ENCODE results near the gene VAV3. TPM values are rescaled to one million over a fixed set of nuclear protein-coding genes. Genes with fewer than 3 reads are reported as not detected.

Gene VAV3
- total RNA-seq, 1 donor from 2014 or later: 6.4 TPM

- ATAC-seq: no peak
- no peak for DNase-seq (ENCODE audit: low spot score)
- intact Hi-C loops (cut with DNase I): no loop called here
These were observed 11.9 kb upstream of the VAV3 start for GRCh38 chr1:107976836-107977235.

GRCh38 chr1:107976431-107976830, 11.5 kb upstream of the VAV3 start:
- no peak for ATAC-seq
- intact Hi-C loops (cut with DNase I): no loop called here
- DNase-seq (ENCODE audit: low spot score): no peak

- no peak for DNase-seq (ENCODE audit: low spot score)
- no peak for ATAC-seq
- intact Hi-C loops (cut with DNase I): no loop called here
These were observed 10.9 kb upstream of the VAV3 start for GRCh38 chr1:107975851-107976250.

GRCh38 chr1:107974090-107974489, 9.1 kb upstream of the VAV3 start:
- intact Hi-C loops (cut with DNase I): no loop called here
- DNase-seq (ENCODE audit: low spot score) (no peak), ATAC-seq (no peak)

GRCh38 chr1:107972391-107973180, 7.6 kb upstream of the VAV3 start:
- DNase-seq (ENCODE audit: low spot score): no peak
- no peak for ATAC-seq
- intact Hi-C loops (cut with DNase I): no loop called here

GRCh38 chr1:107966550-107966949, 1.6 kb upstream of the VAV3 start:
- intact Hi-C loops (cut with DNase I): no loop called here
- DNase-seq (ENCODE audit: low spot score) (no peak), ATAC-seq (no peak)

GRCh38 chr1:107964336-107965109, 457 bp downstream of the VAV3 start:
- ATAC-seq: peak; percentile 11
- DNase-seq (ENCODE audit: low spot score): no peak
- intact Hi-C loops (cut with DNase I): no loop called here

GRCh38 chr1:107963601-107964335, 1.2 kb downstream of the VAV3 start:
- intact Hi-C loops (cut with DNase I): no loop called here

GRCh38 chr1:107963008-107963407, 2.0 kb downstream of the VAV3 start:
- DNase-seq (ENCODE audit: low spot score): no peak
- no peak for ATAC-seq
- intact Hi-C loops (cut with DNase I): no loop called here

More at GRCh38 chr1:107963601-107964335, 1.2 kb downstream of the VAV3 start:
- DNase-seq (ENCODE audit: low spot score) (no peak), ATAC-seq (peak; percentile 49)

- ATAC-seq (no peak), DNase-seq (ENCODE audit: low spot score) (no peak)
- intact Hi-C loops (cut with DNase I): no loop called here
These were observed 10.1 kb downstream of the VAV3 start for GRCh38 chr1:107954719-107955415.

GRCh38 chr1:107954126-107954525, 10.9 kb downstream of the VAV3 start:
- DNase-seq (ENCODE audit: low spot score) (no peak), ATAC-seq (no peak)
- intact Hi-C loops (cut with DNase I): no loop called here

GRCh38 chr1:107953556-107953955, 11.4 kb downstream of the VAV3 start:
- DNase-seq (ENCODE audit: low spot score) (no peak), ATAC-seq (no peak)
- intact Hi-C loops (cut with DNase I): no loop called here

GRCh38 chr1:107952989-107953388, 12.0 kb downstream of the VAV3 start:
- intact Hi-C loops (cut with DNase I): no loop called here
- ATAC-seq (no peak), DNase-seq (ENCODE audit: low spot score) (no peak)

- no peak for DNase-seq (ENCODE audit: low spot score)
- intact Hi-C loops (cut with DNase I): no loop called here
- ATAC-seq: no peak
These were observed 14.5 kb downstream of the VAV3 start for GRCh38 chr1:107950464-107950863.

GRCh38 chr1:107949467-107950253, 15.3 kb downstream of the VAV3 start:
- no peak for ATAC-seq
- no peak for DNase-seq (ENCODE audit: low spot score)
- intact Hi-C loops (cut with DNase I): no loop called here

GRCh38 chr1:107946794-107947193, 18.2 kb downstream of the VAV3 start:
- no peak for DNase-seq (ENCODE audit: low spot score)
- ATAC-seq: no peak
- intact Hi-C loops (cut with DNase I): no loop called here

- intact Hi-C loops (cut with DNase I): no loop called here
- ATAC-seq (no peak), DNase-seq (ENCODE audit: low spot score) (no peak)
These were observed 21.3 kb downstream of the VAV3 start for GRCh38 chr1:107943694-107944093.

GRCh38 chr1:107942814-107943213, 22.2 kb downstream of the VAV3 start:
- DNase-seq (ENCODE audit: low spot score) (no peak), ATAC-seq (no peak)
- intact Hi-C loops (cut with DNase I): no loop called here
